Measurements from ENCODE around the gene IKBKE. TPM values are rescaled to one million over a fixed set of nuclear protein-coding genes. Genes with fewer than 3 reads are reported as not detected.

Gene IKBKE
- 1 to 10 TPM; 4.3 to 8.2 (median 5.6) TPM for total RNA-seq

DNA sequence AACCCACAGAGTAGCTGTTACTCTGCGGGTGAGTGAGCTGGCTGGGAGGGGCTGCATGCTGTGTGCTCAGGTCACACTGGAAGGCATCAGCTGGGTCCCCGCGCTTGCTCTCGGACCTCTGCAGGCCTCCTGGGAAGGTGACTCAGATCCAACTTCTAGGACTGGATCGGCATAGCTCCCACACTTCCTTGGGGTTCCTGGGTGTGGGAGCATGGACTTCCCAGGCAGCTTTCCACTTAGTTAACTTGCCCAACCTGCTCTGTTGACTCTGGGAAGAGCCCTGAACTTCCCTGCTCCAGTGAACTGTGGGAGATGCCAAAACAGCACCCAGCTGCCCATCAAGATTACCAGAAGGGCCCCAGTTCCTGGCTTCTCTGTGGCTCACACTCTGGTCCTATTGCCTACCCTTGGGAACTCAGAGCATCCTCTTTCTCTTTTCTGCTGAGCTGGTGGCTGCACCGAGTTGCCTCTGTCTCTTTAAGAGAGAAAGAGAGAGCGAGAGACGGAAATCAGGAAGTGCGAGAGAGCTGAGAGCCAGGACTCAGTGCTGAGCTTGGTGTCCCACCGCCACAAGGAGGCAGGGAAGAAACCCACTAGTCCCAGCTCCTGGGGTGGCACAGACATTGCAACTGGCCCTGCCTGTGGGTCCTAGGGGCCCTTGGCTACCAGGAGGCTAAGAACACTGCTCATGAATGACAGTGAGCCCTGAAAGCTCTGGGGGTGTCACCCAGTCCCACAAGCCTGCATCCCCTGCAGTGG, at the start of gene IKBKE:
Gene IKBKE, plus strand, starts transcription at position 544 of the 759 bp plus-strand sequence. CDS start 2,752 bp downstream, outside the sequence.
- TF ChIP-seq, protein P1, sequence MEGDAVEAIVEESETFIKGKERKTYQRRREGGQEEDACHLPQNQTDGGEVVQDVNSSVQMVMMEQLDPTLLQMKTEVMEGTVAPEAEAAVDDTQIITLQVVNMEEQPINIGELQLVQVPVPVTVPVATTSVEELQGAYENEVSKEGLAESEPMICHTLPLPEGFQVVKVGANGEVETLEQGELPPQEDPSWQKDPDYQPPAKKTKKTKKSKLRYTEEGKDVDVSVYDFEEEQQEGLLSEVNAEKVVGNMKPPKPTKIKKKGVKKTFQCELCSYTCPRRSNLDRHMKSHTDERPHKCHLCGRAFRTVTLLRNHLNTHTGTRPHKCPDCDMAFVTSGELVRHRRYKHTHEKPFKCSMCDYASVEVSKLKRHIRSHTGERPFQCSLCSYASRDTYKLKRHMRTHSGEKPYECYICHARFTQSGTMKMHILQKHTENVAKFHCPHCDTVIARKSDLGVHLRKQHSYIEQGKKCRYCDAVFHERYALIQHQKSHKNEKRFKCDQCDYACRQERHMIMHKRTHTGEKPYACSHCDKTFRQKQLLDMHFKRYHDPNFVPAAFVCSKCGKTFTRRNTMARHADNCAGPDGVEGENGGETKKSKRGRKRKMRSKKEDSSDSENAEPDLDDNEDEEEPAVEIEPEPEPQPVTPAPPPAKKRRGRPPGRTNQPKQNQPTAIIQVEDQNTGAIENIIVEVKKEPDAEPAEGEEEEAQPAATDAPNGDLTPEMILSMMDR (IDR thresholded peaks at IDR 0.05): no peak
- DNase-seq (ENCODE audit: low spot score) (no peak), ATAC-seq (ENCODE audit: low FRiP score) (peak; percentile 42)

DNA sequence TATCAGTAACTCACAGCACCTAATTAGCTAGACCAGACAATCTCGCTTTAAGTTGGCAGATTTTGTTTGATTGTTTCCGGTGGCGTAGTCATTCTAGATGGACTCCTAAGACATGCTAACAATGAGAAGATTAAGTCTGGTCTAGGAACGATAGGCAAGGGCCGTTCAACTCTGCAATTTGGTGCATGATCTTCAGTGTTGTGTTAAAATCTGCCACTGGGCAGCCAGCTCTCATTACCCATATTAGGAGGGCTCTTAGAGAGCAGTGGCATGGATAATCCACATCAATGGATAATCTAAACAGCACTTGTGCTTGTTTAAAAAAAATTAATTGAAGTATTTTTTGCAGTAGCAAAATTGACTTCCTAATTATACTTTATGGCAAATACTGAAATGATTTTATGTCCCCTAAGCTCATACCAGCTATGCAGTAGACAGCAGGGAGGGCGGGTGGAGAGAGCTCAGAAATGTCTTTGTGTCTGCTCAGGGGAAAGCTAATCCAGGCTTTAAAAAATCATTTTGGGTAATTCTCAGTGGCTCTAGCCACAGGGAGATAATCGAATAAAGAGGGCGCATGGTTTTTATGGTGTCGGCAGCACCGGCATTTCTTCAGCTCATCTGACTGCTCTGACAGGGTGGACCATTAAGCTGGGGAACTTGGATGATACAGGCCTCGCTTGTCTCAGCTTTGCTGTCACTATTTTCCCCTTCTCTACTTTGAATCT, 48.5 kb upstream of the IKBKE start:
- DNase-seq (ENCODE audit: low spot score) (no peak), ATAC-seq (ENCODE audit: low FRiP score) (no peak)
- TF ChIP-seq, protein P1 (IDR thresholded peaks at IDR 0.05): no peak

DNA sequence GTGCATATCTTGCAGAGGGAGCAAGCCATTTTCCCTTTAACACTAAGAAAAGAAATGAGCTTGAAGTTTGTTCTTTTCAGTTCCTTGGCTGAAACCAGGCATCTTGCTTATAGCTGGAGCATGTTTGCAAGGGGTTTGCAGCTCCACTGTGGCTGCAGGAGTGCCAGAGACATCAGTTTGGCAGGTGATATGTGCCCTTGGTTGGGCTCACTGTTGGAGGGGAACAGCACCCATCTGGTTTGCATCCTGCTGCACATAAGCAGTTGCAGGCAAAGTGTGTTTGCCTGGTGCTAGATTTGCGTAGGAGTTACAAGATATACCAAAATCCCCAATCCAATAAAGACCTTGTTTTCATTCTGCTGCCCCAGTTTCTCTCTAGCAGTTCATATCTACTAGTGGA, 47.8 kb upstream of the IKBKE start:
- TF ChIP-seq, protein P1 (IDR thresholded peaks at IDR 0.05): no peak
- ATAC-seq (ENCODE audit: low FRiP score): no peak
- DNase-seq (ENCODE audit: low spot score): no peak

DNA sequence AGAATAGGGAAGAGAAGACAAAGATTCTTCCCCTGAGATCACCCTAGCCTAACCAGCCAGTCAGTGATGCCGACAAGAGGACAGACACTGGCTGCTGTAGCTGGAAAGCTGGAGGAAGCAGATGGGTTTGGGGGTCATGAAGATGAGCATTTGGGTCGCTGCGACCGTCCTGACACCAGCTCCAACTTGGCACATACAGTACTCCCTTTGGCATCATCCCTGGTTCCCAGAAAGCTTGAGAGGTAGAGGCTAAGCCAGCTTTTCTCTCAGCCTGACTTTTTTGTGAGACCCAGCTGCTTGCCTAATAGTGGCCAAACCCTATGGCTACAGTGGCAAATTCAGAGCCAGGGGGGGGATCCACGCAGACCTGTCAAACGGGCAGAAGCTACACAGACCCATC, 43.0 kb upstream of the IKBKE start:
- no peak for DNase-seq (ENCODE audit: low spot score)
- TF ChIP-seq, protein P1 (IDR thresholded peaks at IDR 0.05): no peak
- ATAC-seq (ENCODE audit: low FRiP score): no peak

DNA sequence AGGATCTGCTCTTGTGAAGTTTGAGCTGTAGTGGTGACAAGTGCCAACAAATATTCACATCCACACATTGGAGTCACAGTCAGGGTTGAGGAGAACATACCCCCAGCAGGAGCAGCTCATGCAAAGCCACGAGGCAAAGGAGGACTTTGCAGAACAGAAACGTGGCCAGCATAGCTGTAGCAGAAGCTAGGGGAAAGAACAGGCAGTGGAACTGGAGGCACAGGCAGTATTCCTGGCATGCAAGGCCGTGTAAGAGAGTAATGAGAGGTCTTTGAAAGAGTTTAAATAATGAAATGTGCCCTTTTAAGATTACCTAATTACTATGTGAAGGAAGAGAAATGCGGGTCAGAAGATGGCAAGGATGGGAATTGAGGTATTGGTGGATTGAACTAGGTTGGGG, 40.9 kb upstream of the IKBKE start:
- no peak for DNase-seq (ENCODE audit: low spot score)
- TF ChIP-seq, protein P1 (IDR thresholded peaks at IDR 0.05): no peak
- ATAC-seq (ENCODE audit: low FRiP score): no peak

DNA sequence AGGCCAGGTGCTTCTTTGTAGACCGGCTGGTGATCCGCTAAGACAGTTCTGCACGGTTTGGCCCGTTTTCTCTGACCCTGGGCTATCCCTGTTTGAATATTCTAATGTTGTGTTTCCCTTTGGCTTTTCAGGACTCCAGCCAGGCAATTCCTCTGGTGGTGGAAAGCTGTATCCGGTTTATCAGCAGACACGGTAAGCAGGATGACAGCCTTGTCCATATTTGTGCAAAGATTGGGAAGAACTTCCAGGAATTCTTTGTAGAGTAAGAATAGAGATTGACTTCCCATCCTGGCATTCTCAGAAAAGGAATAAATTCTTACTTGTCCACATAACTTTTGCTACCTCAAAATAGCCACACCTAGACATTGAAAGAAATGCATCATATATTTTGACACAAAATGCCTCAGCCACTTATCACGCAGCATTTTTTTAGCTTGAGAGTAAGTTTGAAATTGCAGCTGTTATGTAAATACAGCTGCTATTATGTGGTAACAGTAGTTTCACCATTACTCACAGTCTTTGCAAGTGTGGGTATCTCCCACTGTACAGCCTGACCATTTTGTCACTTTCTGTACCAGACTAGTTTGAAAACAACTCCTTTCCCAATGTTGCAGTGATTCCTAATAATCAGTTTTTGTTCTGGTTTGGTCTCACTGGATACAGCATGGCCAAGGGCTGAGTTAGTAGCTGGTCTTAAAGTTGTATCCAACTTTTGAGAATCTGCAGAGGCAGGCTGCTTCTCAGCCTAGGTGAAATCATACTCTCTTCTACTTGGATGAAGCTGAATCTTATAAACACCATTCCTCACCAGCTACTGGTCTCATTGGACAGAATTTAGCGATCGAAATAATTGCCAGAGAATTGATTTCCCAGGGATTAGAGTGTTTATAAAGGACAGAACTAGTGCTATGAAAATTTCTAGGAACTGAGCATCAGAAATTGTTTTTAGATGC, 40.0 kb upstream of the IKBKE start:
- ATAC-seq (ENCODE audit: low FRiP score) (peak; percentile 80), DNase-seq (ENCODE audit: low spot score) (no peak)
- TF ChIP-seq, protein P1 (IDR thresholded peaks at IDR 0.05): no peak
